PC-3 (cell line): ENCODE results near the gene JAKMIP2.

ENCODE experiments used
- CTCF ChIP-seq: fragments of 300-600 bp; sonication (generic); conservative IDR thresholded peaks from 2 replicates; pipeline ENCODE4 v1.5.1; 2017; ENCODE audit warnings: antibody characterized with exemption, low read depth, mild to moderate bottlenecking, low read length
- EZH2phosphoT487 ChIP-seq: fragments of 300-600 bp; sonication (generic); IDR thresholded peaks from 2 replicates; pipeline ENCODE4 v1.6.1; 2018; ENCODE audit warnings: mild to moderate bottlenecking, antibody characterized with exemption, low read length, borderline replicate concordance

DNA sequence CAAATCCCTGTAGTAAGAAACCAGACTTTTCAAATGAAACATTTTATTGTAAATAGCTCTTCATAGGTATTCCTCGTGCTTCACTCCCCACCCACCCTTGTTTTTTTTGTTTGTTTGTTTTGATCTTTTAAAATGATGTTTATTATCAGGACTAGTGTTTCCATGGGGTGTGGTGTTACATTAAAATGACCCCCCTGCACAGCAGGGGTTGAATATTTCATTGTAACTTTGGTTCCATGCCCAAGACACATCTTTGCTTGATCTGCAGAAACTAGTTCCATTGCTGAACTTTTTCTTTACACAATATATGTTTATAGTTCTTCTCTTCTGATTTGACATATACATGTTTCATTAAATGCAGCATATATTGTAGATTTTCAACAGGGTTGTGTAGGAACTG lies 191.4 kb downstream of the JAKMIP2 start:
- TF ChIP-seq CTCF (no peak), EZH2phosphoT487 (no peak)
